ENCODE results near the gene XXYLT1. TPM values are rescaled to one million over a fixed set of nuclear protein-coding genes. Genes with fewer than 3 reads are reported as not detected.
A peak's percentile ranks its signal among the peaks of the same experiment; 100 is the strongest.
"Not testable (repeated sequence)": the region's sequence is repeated elsewhere in the genome, so short reads cannot be mapped to it uniquely, and the experiment has no call there.

XXYLT1 gene
- total RNA-seq, 1 donor from 2014 or later, result 8.9 TPM

- no peak overlapping the region for H3K4me3 ChIP-seq
- intact Hi-C loops (cut with DNase I), result no loop called here
- no peak overlapping the region for H3K27ac ChIP-seq
- no peaks in the 10 kb centered on the region for H3K27me3 ChIP-seq (ENCODE audit: low read depth)
- H3K9me3 ChIP-seq, result no peaks in the 10 kb centered on the region
- no peak for TF ChIP-seq CTCF (IDR thresholded peaks at IDR 0.05)
- no peak for ATAC-seq
- H3K4me1 ChIP-seq, result no peaks in the 10 kb centered on the region
- DNase-seq, result no peak
- H3K36me3 ChIP-seq, result no peaks in the 10 kb centered on the region
Observed at GRCh38 chr3:195230244-195230643, 40.7 kb downstream of the XXYLT1 start.

GRCh38 chr3:195228886-195229285, 42.1 kb downstream of the XXYLT1 start:
- not testable (repeated sequence) for H3K9me3 ChIP-seq

GRCh38 chr3:195227871-195228270, 43.1 kb downstream of the XXYLT1 start:
- DNase-seq (peak; percentile 20), ATAC-seq (no peak)
- Histone ChIP-seq H3K4me1 (peaks cover 15% of the 10 kb centered on the region), H3K4me3 (no peak overlapping the region), H3K27me3 (ENCODE audit: low read depth) (no peaks in the 10 kb centered on the region), H3K36me3 (no peaks in the 10 kb centered on the region), H3K9me3 (no peaks in the 10 kb centered on the region), H3K27ac (no peak overlapping the region)
- no peak for TF ChIP-seq CTCF (IDR thresholded peaks at IDR 0.05)
- intact Hi-C loops (cut with DNase I), result no loop called here

More at GRCh38 chr3:195228886-195229285, 42.1 kb downstream of the XXYLT1 start:
- H3K4me3 ChIP-seq; ATAC-seq; H3K36me3 ChIP-seq; intact Hi-C loops (cut with DNase I); H3K27me3 ChIP-seq (ENCODE audit: low read depth); H3K27ac ChIP-seq; H3K4me1 ChIP-seq; DNase-seq: not testable (repeated sequence)

DNA sequence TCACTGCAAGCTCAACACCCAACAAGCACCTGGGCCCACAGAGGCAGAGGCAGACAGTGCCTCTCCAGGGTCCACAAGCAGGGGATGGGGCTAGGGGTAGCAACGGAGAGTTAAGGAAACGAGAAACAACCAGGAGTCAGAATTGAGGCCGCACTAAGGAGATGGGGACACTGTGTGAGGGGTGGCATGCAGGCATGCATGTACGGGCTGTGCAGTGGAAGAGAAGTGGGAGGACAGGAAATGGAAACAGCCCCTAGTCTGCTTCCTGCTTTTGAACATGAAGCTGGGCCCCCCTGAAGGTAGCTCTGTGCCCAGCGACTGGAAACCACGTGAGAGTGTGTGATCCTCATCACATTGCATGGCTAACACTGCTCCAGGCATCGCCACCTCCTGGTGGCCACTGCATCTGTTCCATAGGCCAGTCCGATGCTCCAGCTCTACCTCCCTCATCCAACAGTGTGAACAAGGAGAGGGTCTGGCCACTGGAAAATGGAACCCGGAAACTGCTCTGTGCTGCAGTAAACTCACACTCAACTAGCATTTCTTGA, 44.0 kb downstream of the XXYLT1 start:
- H3K9me3 ChIP-seq, result no peaks in the 10 kb centered on the region
- H3K27ac ChIP-seq, result no peak overlapping the region
- intact Hi-C loops (cut with DNase I), result no loop called here
- peaks cover 16% of the 10 kb centered on the region for H3K4me1 ChIP-seq
- no peaks in the 10 kb centered on the region for H3K27me3 ChIP-seq (ENCODE audit: low read depth)
- H3K4me3 ChIP-seq, result no peak overlapping the region
- no peak for DNase-seq
- peak; percentile 19 for TF ChIP-seq CTCF (IDR thresholded peaks at IDR 0.05)
- peak; percentile 34 to 43 for ATAC-seq
- H3K36me3 ChIP-seq, result no peaks in the 10 kb centered on the region

- no peak for TF ChIP-seq CTCF (IDR thresholded peaks at IDR 0.05)
- intact Hi-C loops (cut with DNase I), result no loop called here
- Histone ChIP-seq H3K27me3 (ENCODE audit: low read depth) (no peaks in the 10 kb centered on the region), H3K4me1 (peaks cover 21% of the 10 kb centered on the region), H3K27ac (no peak overlapping the region), H3K36me3 (no peaks in the 10 kb centered on the region), H3K4me3 (no peak overlapping the region), H3K9me3 (no peaks in the 10 kb centered on the region)
- DNase-seq, result no peak
- no peak for ATAC-seq
Observed at GRCh38 chr3:195226445-195226844, 44.5 kb downstream of the XXYLT1 start.

GRCh38 chr3:195224980-195225580, 45.9 kb downstream of the XXYLT1 start:
- ATAC-seq (no peak), DNase-seq (no peak)
- Histone ChIP-seq H3K27me3 (ENCODE audit: low read depth) (no peaks in the 10 kb centered on the region), H3K27ac (no peak overlapping the region), H3K4me3 (no peak overlapping the region), H3K9me3 (no peaks in the 10 kb centered on the region), H3K36me3 (no peaks in the 10 kb centered on the region), H3K4me1 (peaks cover 27% of the 10 kb centered on the region)
- intact Hi-C loops (cut with DNase I), result no loop called here
- no peak for TF ChIP-seq CTCF (IDR thresholded peaks at IDR 0.05)
